Hepatocyte (in vitro differentiated cells): ENCODE data around the gene XBP1. TPM values are rescaled to one million over a fixed set of nuclear protein-coding genes. Genes with fewer than 3 reads are reported as not detected.

Experiments used
- DNase-seq: peaks from one replicate; pipeline ENCODE4 v3.0.0-alpha.2; 2016; ENCODE audit warnings: low spot score
- H2AFZ ChIP-seq: fragments of 200-600 bp; sonication (generic); 2 replicates; pipeline ENCODE4 v1.6.0; 2016; ENCODE audit warnings: antibody characterized with exemption, mild to moderate bottlenecking
- H3K27ac ChIP-seq: fragments of 200-600 bp; sonication (generic); 2 replicates; pipeline ENCODE4 v1.5.1; 2016; ENCODE audit warnings: mild to moderate bottlenecking
- H3K27me3 ChIP-seq: fragments of 200-600 bp; sonication (generic); 2 replicates; pipeline ENCODE4 v1.6.1; 2016
- H3K36me3 ChIP-seq: fragments of 200-600 bp; sonication (generic); replicated peaks from 2 replicates; pipeline ENCODE4 v1.5.1; 2016; ENCODE audit warnings: low read depth; ENCODE audit not compliant: insufficient read depth
- H3K4me1 ChIP-seq: fragments of 200-600 bp; sonication (generic); 2 replicates; pipeline ENCODE4 v1.5.1; 2016; ENCODE audit warnings: mild to moderate bottlenecking, moderate library complexity; ENCODE audit not compliant: insufficient read depth
- H3K4me2 ChIP-seq: fragments of 200-600 bp; sonication (generic); 2 replicates; pipeline ENCODE4 v1.6.0; 2016
- H3K4me3 ChIP-seq: fragments of 200-600 bp; sonication (generic); 2 replicates; pipeline ENCODE4 v1.5.1; 2016; ENCODE audit warnings: mild to moderate bottlenecking
- H3K79me2 ChIP-seq: fragments of 200-600 bp; sonication (generic); 2 replicates; pipeline ENCODE4 v1.6.0; 2017; ENCODE audit warnings: mild to moderate bottlenecking
- H3K9me2 ChIP-seq: fragments of 200-600 bp; sonication (generic); replicated peaks from 2 replicates; pipeline ENCODE4 v1.6.0; 2017; ENCODE audit warnings: mild to moderate bottlenecking; ENCODE audit not compliant: insufficient read depth
- H3K9me3 ChIP-seq: fragments of 200-600 bp; sonication (generic); 2 replicates; pipeline ENCODE4 v1.5.1; 2016; ENCODE audit warnings: low read depth, mild to moderate bottlenecking
- H4K20me1 ChIP-seq: fragments of 200-600 bp; sonication (generic); 2 replicates; pipeline ENCODE4 v1.6.0; 2016; ENCODE audit warnings: mild to moderate bottlenecking; ENCODE audit not compliant: insufficient read depth, poor library complexity, severe bottlenecking
- EZH2 ChIP-seq: fragments of 200-600 bp; sonication (generic); IDR thresholded peaks from 2 replicates; pipeline ENCODE4 v1.6.1; 2016; ENCODE audit warnings: antibody characterized with exemption, mild to moderate bottlenecking, borderline replicate concordance
- EZH2phosphoT487 ChIP-seq: fragments of 200-600 bp; sonication (generic); IDR thresholded peaks from one replicate; pipeline ENCODE4 v1.6.1; 2018; ENCODE audit warnings: antibody characterized with exemption, mild to moderate bottlenecking, low read depth, moderate library complexity; ENCODE audit not compliant: unreplicated experiment, severe bottlenecking
- WGBS: methylation state at CpG from one replicate; pipeline ENCODE4 v1.1.6; 2016; ENCODE audit warnings: low lambda C conversion rate; ENCODE audit errors: missing lambda C conversion rate; 5-methylcytosine and 5-hydroxymethylcytosine counted together
- polyA plus RNA-seq: library from polyadenylated mRNA; unstranded; fragments of >200 nt; fragmentation: Nextera tagmentation; extraction: Ambion mirVana; gene quantifications from 2 replicates; pipeline ENCODE4 v1.2.1, GENCODE V29; 2016
- small RNA-seq: library from RNA; depleted of rRNA; stranded (forward); fragments of <200 nt; gene quantifications from one replicate; pipeline ENCODE3, GENCODE V24; 2014
- total RNA-seq: library from RNA; depleted of rRNA; stranded (reverse); fragments of >200 nt; gene quantifications from 2 replicates; pipeline ENCODE4 v1.2.3, GENCODE V29; 2014
- TF ChIP-seq, protein P1 (sequence below): fragments of 200-600 bp; sonication (generic); IDR thresholded peaks from 2 replicates; pipeline ENCODE4 v1.5.1; 2016; ENCODE audit warnings: antibody characterized with exemption, mild to moderate bottlenecking; ENCODE audit not compliant: poor library complexity

Gene XBP1
- total and polyA plus RNA-seq, 2 experiments from 2014 or later, result 351 to 376 TPM

DNA sequence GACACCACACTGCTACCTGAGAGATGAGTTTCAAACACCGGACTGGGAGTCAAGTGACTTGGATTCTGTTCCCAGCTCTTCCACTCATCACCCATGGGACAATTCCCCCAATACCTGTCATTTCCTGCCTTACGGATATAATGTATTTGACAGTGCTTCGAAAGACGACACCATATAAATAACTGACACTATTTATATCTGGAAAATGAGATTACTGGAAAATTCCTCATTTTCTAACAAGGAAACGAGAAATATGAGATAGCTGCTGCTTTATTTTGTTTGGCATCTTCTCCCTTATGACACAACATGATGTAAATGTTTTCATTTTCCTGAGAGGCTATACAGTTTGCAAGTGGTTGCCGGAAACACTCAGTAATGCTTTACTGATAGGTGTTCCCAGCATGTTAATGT lies 49.9 kb downstream of the XBP1 start:
- no peak for DNase-seq

More for the DNA sequence above, 49.9 kb downstream of the XBP1 start:
- no peak overlapping the region for H3K4me2 ChIP-seq
- no peaks in the 10 kb centered on the region for H3K79me2 ChIP-seq
- no peak overlapping the region for H3K27ac ChIP-seq
- H3K4me1 ChIP-seq, result no peaks in the 10 kb centered on the region
- TF ChIP-seq, protein P1, sequence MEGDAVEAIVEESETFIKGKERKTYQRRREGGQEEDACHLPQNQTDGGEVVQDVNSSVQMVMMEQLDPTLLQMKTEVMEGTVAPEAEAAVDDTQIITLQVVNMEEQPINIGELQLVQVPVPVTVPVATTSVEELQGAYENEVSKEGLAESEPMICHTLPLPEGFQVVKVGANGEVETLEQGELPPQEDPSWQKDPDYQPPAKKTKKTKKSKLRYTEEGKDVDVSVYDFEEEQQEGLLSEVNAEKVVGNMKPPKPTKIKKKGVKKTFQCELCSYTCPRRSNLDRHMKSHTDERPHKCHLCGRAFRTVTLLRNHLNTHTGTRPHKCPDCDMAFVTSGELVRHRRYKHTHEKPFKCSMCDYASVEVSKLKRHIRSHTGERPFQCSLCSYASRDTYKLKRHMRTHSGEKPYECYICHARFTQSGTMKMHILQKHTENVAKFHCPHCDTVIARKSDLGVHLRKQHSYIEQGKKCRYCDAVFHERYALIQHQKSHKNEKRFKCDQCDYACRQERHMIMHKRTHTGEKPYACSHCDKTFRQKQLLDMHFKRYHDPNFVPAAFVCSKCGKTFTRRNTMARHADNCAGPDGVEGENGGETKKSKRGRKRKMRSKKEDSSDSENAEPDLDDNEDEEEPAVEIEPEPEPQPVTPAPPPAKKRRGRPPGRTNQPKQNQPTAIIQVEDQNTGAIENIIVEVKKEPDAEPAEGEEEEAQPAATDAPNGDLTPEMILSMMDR, result no peak
- TF ChIP-seq EZH2 (no peak), EZH2phosphoT487 (no peak)
- H3K9me3 ChIP-seq, result no peaks in the 10 kb centered on the region
- no peaks in the 10 kb centered on the region for H3K9me2 ChIP-seq
- H4K20me1 ChIP-seq, result no peaks in the 10 kb centered on the region
- H3K4me3 ChIP-seq, result no peak overlapping the region
- H2AFZ ChIP-seq, result no peak overlapping the region
- H3K36me3 ChIP-seq, result no peaks in the 10 kb centered on the region
- 75% methylated on average over 6 of the region's 6 CpGs for WGBS
- no peaks in the 10 kb centered on the region for H3K27me3 ChIP-seq

Small RNAs within 50 kb of the gene (small RNA-seq; reads per million reads assigned to genes)
- gene Z93930.1, result not detected

Other genes starting within 250 kb of the XBP1 start
- gene TTC28, start 120.7 kb downstream of the XBP1 start, total RNA-seq, result 30.4 and 45.7 TPM in 2 replicates
- gene TTC28, start 120.7 kb downstream of the XBP1 start, polyA plus RNA-seq, result 13.9 and 14.7 TPM in 2 replicates
- gene CHEK2, start 58.7 kb downstream of the XBP1 start, total RNA-seq, result 15.5 and 25.9 TPM in 2 replicates
- gene CHEK2, start 58.7 kb downstream of the XBP1 start, polyA plus RNA-seq, result 17.1 and 19.1 TPM in 2 replicates
- 18.9 and 30.8 TPM in 2 replicates for gene HSCB, start 58.5 kb downstream of the XBP1 start, total RNA-seq
- gene HSCB, start 58.5 kb downstream of the XBP1 start, polyA plus RNA-seq, result 20.6 and 22.6 TPM in 2 replicates
- 40.5 and 41.7 TPM in 2 replicates for gene CCDC117, start 27.9 kb downstream of the XBP1 start, total RNA-seq
- gene CCDC117, start 27.9 kb downstream of the XBP1 start, polyA plus RNA-seq, result 16.5 and 17.1 TPM in 2 replicates
- gene ZNRF3, start 83.0 kb upstream of the XBP1 start, total RNA-seq, result 7.9 and 8.9 TPM in 2 replicates
- gene ZNRF3, start 83.0 kb upstream of the XBP1 start, polyA plus RNA-seq, result 12.8 and 14.7 TPM in 2 replicates